GM19463 (cell line): ENCODE data around the gene DCBLD1.
A peak's percentile ranks its signal among the peaks of the same experiment; 100 is the strongest.
"Not testable (repeated sequence)": the region's sequence is repeated elsewhere in the genome, so short reads cannot be mapped to it uniquely, and the experiment has no call there.

Source experiments
- ATAC-seq: cut with Tn5 transposase; IDR thresholded peaks from one replicate; pipeline ENCODE4 v1.9.1; 2021; ENCODE audit warnings: mild to moderate bottlenecking, moderate library complexity; ENCODE audit not compliant: unreplicated experiment

The DCBLD1 gene

DNA sequence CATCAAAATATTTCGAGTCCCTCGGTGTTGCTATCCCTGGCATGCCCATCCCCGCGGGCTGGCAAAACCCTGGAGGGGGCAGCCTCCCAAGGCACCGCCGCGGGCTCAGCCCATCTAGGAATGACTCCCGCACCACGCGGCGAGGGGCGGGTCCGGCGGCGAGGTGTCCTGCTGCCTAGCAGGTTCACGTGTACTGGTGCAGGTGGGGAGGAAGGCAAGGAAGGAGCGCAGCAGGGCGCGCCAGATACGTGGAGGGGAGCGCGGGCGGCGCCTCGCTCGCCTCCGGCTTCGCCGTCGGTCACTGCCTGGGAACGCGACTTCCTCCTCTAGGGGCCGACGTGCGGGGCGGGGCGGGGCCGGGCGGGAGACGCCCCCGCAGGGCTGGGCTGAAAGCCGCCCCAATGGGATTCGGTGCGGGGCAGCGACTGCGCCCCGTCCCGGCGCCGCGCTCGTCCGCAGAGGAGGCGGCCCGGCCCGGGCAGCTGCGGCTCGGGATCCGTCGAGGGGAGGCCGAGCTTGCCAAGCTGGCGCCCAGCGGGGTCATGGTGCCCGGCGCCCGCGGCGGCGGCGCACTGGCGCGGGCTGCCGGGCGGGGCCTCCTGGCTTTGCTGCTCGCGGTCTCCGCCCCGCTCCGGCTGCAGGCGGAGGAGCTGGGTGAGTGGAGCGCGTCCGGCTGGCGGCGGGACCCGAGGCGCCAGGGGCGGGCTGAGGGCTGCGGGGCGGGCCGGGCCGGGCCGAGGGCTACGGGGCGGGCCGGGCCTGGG lies at the start of gene DCBLD1:
TSS of gene DCBLD1 (plus strand) at position 435 of the 764 bp plus-strand sequence. CDS start at position 543, 108 bp downstream.
- peak; percentile 78 for ATAC-seq

DNA sequence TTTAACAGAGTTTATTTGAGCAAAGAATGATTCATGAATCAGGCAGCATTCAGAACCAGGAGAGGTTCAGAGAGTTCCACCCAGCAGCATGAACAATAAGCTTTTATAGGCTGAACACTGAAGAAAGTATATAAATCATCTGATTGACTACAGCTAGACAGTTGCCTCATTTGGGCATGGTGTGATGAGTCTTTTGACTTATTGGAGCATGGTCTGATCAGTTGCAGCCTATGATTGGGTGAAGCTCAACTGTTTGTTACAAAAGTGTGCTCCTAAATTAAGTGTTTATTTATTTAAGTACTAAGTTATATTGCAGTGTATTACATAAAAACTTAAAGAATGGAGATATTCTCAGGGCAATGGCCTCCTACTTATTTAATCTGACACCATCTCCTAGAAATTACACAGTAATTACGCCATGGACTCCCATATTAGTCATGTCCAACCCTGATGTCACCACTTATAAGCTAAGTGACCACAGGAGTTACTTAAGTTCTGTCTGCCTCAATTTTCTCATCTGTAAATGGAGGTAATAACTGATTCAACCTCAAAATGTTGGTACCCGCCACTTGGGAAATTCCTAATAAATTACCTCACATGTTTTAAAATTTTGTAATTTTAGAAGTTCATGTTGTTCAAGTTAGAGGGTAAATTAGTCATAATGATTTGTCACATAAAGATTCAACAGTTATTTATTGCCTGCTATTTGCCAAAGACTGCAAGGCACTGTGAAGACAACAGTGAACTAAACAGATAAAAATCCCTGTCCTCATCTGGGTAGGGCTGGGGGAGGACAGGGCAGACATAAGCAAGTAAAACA lies 41.6 kb upstream of the DCBLD1 start:
- ATAC-seq: no peak

DNA sequence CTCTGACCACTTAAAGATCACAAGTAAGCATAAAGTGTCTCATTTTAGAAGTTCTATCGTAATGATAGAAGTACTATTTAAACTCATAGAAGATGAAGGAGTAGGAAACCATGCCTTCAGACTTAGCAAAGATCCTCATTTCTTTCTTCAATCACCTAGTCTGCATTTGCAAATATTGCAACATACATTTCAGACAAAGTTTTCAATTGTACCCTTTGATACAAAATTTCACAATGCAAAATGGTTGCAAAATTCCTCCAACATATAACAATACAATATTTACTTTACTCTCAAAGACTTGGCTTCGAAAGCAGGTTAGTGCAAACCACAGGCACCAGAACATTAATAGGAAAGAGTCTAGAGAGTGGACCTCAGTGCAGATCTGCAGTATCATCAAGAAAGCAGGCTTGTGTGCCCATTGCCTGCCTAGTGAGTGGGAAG lies 40.6 kb upstream of the DCBLD1 start:
- no peak for ATAC-seq

DNA sequence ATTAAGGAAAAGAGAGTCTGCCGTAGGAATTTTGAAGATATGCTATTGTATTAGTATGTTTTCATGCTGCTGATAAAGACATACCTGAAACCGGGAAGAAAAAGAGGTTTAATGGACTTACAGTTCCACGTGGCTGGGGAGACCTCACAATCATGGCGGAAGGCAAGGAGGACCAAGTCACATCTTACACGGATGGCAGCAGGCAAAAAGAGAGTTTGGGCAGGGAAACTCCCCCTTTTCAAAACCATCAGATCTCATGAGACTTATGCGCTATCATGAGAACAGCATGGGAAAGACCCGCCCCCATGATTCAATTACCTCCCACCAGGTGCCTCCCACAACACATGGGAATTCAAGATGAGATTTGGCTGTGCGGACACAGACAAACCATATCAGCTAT lies 40.2 kb upstream of the DCBLD1 start:
- not testable (repeated sequence) for ATAC-seq

DNA sequence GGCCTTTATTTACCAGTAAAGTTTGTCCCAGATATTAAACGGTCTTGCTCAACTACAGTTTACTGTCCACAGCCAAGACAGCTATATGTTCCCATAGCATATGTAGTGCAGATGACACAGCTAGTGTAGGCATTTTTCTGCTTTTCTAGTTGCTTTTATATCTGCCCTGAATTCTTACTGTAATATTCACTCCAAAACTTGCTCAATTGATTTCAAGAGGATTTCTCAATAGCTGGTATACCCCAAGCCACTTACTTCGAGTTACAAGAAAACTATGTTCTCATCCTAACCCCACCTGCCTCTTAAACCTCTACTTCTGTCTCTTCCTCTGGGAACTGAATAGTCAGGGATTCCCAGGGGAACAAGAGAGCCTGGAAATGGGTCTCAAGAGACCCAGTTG lies 37.9 kb upstream of the DCBLD1 start:
- ATAC-seq: no peak

DNA sequence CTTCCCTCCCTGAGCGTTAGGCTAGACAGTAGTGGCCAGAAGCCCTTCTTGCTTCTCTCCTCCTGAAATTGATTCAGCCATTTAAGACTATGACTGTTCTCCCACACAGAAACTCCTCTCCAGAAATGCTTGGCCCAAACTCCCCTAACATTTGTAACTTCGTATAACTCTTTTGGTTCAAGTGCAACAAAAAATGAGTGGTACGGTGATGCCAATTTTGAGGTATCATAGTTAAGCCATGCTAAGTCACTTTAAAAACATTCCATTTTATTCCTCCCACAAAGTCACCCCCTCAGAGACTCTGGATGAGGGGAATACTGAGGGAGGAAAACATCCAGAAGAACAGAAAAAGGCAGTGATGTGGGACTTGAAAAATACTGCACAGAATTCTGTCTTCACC lies 35.6 kb upstream of the DCBLD1 start:
- ATAC-seq: no peak

DNA sequence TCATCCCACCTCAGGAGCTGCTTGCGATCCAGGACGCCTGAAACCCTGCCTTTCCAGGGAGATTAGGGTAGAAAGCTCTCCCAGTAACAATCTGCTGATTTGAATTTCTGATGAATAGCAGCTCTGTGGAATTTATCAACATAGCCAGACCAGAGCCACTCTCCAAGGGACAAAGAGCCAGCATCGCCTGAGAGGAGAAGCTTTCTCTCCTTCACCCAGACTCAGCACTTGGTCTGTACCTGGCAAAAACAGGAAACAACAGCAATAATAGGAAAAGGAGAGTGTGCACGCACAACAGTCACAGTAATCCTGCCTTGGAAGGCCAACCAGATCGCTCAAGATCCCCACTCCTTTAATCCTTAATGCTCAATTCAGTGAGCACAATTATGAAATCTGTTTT lies 34.5 kb upstream of the DCBLD1 start:
- no peak for ATAC-seq

DNA sequence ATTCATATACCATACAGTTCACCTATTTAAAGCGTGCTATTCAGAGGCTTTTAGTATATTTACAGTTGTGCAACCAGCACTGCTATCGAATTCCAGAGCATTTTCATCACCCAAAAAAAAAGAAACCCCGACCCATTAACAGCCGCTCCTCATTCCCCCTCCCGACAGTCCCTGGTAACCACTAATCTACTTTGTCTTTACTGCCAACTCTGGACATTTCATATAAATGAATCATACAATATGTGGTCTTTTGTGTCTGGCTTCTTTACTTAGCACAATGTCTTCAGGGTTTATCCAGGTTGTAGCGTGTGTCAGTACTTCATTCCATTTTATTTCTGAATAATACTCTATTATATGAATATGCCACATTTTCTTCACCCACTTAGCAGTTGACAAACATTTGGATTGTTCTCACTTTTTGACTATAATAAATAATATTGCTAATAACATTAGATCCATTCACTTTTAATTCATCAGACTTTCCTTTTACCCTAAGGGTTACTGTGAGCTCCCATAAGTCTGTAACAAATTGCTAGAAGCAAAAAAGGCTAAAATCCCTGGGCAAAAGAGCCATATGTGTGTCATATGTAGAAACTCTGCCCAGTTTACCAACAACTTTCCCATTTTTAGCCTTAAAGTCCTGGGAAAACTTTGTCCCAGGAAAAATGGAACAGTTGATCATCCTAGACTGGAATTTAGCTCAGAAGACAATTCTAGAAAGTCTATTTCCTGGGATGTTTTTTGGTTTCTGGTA lies 33.6 kb upstream of the DCBLD1 start:
- no peak for ATAC-seq

DNA sequence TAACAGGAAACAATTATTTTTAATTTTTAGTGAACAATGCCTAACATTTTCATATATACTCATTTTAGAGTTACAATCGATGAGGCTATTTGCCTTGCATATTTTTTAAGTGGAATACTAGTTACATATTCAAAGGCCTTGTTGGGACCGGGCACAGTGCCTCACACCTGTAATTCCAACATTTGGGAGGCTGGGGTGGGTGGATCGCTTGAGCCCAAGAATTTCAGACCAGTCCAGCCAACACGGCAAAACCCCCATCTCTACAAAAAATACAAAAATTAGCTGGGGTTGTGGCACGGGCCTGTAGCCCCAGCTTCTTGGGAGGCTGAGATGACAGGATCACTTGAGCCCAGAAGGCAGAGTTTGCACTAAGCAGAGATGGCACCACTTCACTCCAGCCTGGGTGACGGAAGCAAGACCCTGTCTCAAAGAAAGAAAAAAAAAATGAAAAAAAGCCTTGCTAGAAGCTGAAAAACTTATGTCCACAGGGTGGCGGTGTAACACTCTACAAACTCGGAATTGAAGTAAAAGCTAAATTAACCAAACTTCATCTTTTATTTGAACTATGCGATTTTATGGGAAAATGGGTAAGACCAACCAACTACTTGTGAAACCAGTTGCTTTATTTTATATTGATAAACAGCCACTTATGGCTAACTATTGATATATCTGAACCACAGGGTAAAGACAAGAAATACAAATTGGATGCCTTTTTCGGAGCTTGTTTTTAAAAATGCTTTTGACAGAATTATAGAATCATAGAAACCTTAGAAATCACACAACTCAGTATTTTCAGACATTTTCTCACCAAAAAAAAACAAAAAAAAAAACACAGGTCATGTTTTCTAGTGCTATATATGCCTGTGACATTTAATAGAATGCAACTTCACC lies 32.7 kb upstream of the DCBLD1 start:
- no peak for ATAC-seq

DNA sequence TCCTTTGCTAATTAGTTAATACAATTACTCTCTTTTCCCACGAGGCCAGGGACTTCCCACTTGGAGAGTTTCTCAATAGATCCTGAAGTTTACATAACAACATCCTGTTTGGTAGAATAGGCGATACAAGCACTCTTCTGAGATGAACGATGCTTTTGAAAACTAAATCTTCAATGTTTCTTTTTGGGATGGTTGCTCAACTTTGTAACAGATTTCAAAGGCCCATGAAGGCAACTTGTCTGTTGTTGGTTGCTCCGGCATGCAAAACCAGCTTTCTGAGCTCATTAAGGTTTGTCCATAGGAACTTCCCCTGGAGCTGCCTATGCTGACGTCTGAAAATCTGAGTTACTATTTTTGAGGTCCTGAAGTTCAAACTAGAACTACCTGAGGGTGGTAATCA lies 30.8 kb upstream of the DCBLD1 start:
- ATAC-seq: no peak

DNA sequence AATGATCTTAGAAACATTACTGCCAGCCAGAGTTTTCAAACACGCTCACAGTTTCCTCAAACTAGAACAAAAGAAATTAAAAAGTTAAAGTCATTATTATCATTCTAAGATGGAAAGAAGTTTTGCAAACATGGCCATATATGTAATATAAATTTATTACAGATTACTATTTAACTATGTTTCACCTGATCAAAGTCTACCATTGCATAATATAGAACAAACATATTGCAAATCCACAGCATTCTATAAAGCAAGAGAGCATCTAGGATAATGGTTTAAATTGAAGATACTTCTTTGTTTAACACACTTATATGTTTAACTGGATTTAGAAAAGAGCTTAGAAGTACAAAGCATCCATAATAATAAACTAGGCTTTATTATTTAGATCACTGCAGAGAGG lies 26.2 kb upstream of the DCBLD1 start:
- no peak for ATAC-seq

DNA sequence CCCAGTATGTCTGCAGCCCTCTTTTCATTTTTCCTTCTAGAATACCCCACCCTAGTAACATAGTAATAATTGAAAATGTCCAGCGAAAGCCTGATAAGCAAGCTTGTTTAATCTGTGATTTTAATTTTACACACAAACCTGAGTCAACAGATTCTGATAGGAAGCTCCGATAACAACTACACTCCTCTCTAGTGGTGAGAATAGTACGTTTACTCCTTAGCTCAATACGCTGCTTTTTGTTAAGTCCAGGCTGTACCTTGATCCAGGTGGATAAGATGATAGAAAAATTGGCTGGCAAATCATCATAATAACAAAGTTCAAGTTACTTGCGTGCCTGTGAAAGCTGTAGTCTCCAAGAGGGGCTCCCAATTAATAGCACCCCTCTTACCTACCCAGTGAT lies 25.5 kb upstream of the DCBLD1 start:
- ATAC-seq: no peak

DNA sequence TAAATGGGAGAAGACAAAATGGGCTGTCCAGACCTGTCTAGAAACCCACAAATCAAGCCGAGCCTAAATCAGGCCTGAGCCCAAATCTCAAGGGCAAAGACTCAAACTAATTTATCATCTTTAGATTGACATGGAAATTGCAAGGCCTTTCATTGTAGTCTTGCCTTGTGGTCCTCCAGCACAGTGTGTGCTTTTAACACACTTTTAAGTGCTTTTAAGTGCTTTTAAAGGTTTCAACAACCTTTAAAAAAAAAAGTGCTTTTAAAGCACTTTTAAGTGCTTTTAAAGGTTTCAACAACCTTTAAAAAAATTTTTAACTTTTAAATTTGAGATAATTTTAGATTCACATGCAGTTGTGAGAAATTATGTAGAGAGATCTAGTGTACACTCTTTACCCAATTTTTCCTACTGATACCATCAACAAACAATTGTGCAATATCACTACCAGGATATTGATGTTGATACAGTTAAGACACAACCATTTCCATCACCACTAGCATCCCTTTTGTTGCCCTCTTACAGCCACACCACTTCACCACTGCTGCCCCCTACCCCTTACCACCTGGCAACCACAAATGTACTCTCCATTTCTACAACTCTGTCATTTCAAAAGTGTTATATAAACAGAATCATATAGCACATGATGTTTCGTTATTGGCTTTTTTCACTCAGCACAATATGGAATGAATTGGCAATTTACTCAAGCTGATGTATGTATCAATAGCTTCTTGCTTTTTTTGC lies 23.1 kb upstream of the DCBLD1 start:
- ATAC-seq: no peak

DNA sequence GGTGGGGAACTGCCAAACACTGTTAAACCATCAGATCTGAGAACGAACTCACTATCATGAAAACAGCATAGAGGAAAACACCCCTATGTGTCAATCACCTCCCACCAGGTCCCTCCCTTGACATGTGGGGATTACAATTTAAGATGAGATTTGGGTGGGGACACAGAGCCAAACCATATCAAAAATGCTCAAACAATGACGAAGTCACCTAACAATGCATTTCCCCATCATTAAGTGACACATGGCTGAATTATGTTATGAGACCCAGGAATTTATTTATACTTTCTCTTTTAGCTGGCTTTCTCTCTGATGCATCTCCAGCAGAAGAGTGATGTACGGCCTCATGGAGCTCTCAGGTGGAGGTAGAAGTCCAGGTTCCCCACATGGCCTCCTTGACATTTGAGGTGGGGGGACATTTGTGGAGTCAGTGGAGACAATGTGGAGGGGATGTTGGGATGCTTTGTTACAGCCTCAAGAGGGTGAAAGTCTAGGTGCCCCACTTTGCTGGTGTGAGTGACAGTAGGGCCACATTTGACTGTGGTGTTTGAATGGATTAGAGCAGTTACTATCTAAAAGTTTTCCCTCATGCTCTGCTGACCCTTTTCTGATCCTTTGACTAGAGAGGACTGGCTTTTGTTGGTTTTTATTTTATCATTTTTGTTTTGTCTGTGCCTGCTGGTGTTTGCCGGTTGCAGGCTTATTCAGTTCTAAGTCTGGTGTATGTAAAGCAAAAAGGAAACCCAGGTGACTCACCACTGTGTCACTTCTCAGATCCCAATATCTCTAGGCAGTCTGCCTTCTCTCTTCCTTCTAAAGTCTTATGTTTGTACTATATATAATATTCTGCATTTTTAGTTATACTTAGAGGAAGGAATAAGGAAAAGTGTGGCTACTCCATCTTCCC lies 18.5 kb upstream of the DCBLD1 start:
- ATAC-seq: peak; percentile 65

DNA sequence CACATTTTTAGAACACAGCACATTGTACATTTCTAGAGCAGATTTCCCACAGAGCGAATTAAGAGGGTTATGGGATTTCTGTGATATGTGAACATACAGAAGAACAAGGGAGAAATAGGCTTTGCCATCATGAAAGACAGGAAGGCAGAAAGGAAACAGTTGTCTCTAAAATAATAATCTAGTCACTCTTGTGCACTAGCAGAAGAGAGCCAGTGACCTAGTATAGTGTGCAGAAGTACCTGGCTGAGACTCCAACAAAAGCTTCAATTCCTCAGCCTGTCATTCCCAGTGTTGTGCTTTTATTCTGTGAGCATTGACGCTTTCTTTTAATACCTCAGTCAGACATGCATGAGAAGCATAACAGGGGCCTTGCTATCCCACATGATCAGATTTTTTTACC lies 17.8 kb upstream of the DCBLD1 start:
- ATAC-seq: no peak

DNA sequence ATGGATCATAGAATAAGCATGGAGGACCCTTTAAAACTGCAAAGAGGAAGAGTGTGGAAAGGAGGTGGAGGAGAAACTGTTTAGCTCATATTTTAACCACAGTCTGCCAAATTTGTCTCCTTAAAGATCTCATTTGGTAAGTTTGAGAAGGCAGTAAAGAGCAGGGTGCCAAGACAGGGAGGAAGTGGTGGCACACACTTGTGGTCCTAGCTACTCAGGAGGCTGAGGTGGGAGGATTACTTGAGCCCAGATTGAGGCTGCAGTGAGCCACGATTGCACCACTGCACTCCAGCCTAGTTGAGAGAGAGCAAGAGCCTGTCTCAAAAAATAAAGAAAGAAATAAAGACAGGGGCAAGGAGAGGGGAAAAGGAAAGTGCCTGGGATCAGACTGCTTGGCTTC lies 16.8 kb upstream of the DCBLD1 start:
- no peak for ATAC-seq

DNA sequence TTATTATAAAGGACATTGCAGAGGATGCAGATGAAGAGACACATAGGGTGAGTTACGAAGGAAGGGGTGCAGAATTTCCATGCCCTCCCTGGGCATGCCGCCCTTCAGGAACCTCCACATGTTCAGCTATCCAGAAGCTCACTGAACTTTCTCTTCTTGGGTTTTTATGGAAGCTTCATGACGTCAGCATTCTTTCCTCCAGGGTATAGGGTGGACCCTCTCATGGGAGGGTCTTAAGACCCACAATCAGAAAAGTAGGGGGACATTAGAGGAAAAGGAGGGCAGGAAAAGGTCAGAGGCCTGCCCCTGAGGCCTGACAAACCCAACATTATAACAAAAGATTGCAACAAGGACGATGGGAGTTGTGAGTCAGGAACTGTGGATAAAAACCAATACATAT lies 14.6 kb upstream of the DCBLD1 start:
- ATAC-seq: no peak

DNA sequence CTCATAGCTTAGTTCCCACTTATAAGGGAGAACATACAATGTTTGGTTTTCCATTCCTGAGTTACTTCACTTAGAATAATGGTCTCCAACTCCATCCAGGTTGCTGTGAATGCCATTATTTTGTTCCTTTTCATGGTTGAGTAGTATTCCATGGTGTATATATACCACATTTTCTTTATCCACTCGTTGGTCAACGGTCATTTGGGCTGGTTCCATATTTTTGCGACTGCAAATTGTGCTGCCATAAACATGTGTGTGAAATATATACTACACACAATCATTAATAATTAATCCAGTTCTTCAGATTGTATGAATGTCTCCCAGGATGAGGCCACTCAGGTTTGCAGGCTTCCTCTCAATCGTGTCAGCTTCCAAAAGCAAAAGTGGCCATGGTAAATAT lies 13.9 kb upstream of the DCBLD1 start:
- not testable (repeated sequence) for ATAC-seq

DNA sequence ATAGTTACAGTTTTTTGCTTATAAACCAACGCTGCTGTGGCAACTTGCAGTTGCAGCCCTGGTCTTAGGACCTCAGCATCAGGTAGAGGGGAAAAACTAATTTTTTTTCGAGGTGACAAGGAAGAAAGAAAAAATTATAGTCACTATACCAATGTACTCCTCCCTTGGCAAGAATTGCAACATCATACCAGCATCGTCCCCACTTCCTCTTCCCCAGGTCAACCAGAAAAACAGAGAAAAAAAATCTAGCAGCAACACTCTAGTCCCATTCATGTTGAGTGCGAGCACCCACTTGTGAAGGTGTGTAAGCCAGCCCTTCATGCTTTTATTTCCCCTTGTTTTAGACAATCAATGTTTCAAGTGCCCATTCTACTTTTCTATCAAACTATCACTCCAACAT lies 13.1 kb upstream of the DCBLD1 start:
- no peak for ATAC-seq
